ENCODE data around the gene ELOA. TPM values are rescaled to one million over a fixed set of nuclear protein-coding genes. Genes with fewer than 3 reads are reported as not detected.
A peak's percentile ranks its signal among the peaks of the same experiment; 100 is the strongest.

Gene ELOA
- total and polyA plus RNA-seq, 9 of the 15 experiments (the other 6 are each of a cell fraction or from before 2014, with no cell fraction given), result 31.9 to 98.6 (median 61.3) TPM

- TF ChIP-seq ETV6 (IDR thresholded peaks at IDR 0.05; ENCODE audit: borderline replicate concordance in 1 of 2, low read depth in 2 of 2, low read length in 1 of 2), result peak in 1 of 2 experiments; percentile 57; a peak in 1 of 4 replicates
- no peak for TF ChIP-seq ETV6 (CRISPR knock-in tag; IDR thresholded peaks at IDR 0.05; ENCODE audit: borderline replicate concordance)
- peak; percentile 53; the same call in 1 of the 2 replicates for TF ChIP-seq JUN (IDR thresholded peaks at IDR 0.05; ENCODE audit: borderline replicate concordance, low read depth, low read length)
- no peak for TF ChIP-seq JUN (CRISPR knock-in tag; IDR thresholded peaks at IDR 0.05; ENCODE audit: borderline replicate concordance)
- peak; percentile 10; the same call in 1 of the 2 replicates for TF ChIP-seq CBFA2T3 (IDR thresholded peaks at IDR 0.05)
- peak; percentile 66; the same call in 1 of the 2 replicates for TF ChIP-seq HDAC2 (IDR thresholded peaks at IDR 0.05)
- peak; percentile 85; the same call in 1 of the 2 replicates for TF ChIP-seq ZNF3 (CRISPR knock-in tag; IDR thresholded peaks at IDR 0.05)
- TF ChIP-seq ZC3H4 (CRISPR knock-in tag; IDR thresholded peaks at IDR 0.05; ENCODE audit: borderline replicate concordance), result 0 out of 2 replicates have a peak, but pooled peaks have one; percentile 24
- TF ChIP-seq MYC (IDR thresholded peaks at IDR 0.05; ENCODE audit: low read depth, low read length), result peak; percentile 73
- TF ChIP-seq MYC (CRISPR knock-in tag; IDR thresholded peaks at IDR 0.05; ENCODE audit: borderline replicate concordance, low read depth), result peak; percentile 76; the same call in 1 of the 2 replicates
- TF ChIP-seq PRPF4 (IDR thresholded peaks at IDR 0.05; ENCODE audit: insufficient read depth, low read depth, low read length, poor library complexity, severe bottlenecking), result no peak
- peak; percentile 56; the same call in 1 of the 2 replicates for TF ChIP-seq KLF6 (CRISPR knock-in tag; IDR thresholded peaks at IDR 0.05; ENCODE audit: borderline replicate concordance)
- no peak for TF ChIP-seq RFX5 (IDR thresholded peaks at IDR 0.05; ENCODE audit: low read depth, low read length)
- TF ChIP-seq NR4A1 (CRISPR knock-in tag; IDR thresholded peaks at IDR 0.05), result peak; percentile 62; the same call in 1 of the 2 replicates
- no peak for TF ChIP-seq NR4A1 (tag; IDR thresholded peaks at IDR 0.05)
- TF ChIP-seq USF1 (CRISPR knock-in tag; IDR thresholded peaks at IDR 0.05), result peak; percentile 92
- peak; percentile 44; the same call in 1 of the 2 replicates for TF ChIP-seq THRB (CRISPR knock-in tag; conservative IDR thresholded peaks at IDR 0.05)
- no peak for TF ChIP-seq MEF2A (IDR thresholded peaks at IDR 0.05; ENCODE audit: control insufficient read depth, low read depth, low read length)
- TF ChIP-seq MNT (conservative IDR thresholded peaks at IDR 0.05), result peak; percentile 77 to 88
- TF ChIP-seq ZNF232 (CRISPR knock-in tag; IDR thresholded peaks at IDR 0.05), result no peak
- TF ChIP-seq TAL1 (IDR thresholded peaks at IDR 0.05), result no peak
- TF ChIP-seq POLR2AphosphoS5 (IDR thresholded peaks at IDR 0.05; ENCODE audit: control insufficient read depth, insufficient read depth, low read depth, low read length), result peak; percentile 74
- TF ChIP-seq GABPA (tag; conservative IDR thresholded peaks at IDR 0.05; ENCODE audit: low read depth), result peak; percentile 51
- no peak for TF ChIP-seq ZNF75A (CRISPR knock-in tag; IDR thresholded peaks at IDR 0.05)
Observed at GRCh38 chr1:23799570-23800399, 56.5 kb downstream of the ELOA start (continued).

All from K562 (cell line).